GM11168 (cell line): ENCODE measurements around the gene ZNF169.
"Not testable (repeated sequence)": the region's sequence is repeated elsewhere in the genome, so short reads cannot be mapped to it uniquely, and the experiment has no call there.

Source experiments
- in situ Hi-C: fragments of 300-500 bp; cut with MboI; formaldehyde crosslinking; loops from one replicate; pipeline ENCODE4 v1.12.0; 2022; ENCODE audit warnings: low sequenced_read_pairs; ENCODE audit not compliant: unreplicated experiment

ZNF169 gene

DNA sequence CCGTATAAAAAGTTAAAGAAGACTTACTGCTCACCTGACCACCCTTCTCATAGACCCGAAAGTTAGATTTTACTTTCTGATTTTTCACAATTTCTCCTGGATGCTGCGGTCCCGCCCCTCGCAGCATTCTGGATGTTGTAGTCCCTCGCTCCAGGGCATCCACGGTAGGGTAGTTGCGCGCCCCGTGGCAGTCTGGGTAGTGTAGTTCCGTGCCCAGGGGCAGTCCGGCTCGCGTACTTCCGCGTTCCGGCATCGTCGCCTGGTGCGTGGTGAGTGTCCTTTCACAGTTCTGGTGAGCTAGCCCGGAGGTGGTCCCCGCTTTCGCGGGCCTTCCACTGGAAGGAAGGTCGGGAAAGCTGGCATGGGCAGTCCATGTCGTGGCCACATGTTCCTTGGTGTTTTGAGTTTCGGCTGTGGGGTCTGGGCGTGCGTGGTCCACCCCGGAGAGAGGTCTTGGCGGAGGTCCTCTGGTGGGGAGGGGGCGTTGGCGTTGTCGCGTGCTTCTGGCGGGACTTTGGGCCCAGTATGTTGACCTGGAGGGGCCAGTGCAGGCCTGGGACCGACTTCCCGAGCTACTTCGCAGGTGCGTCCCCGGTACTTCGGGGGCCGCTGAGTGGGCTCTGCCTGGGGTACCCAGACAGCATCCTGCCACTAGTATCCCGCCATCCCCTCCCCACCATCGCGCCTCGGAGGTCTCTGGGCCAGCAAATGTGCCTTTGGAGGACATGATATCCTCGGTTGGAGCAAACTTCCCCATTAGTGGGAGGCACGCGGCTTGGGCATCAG, at the start of gene ZNF169:
Gene ZNF169, plus strand, starts transcription at position 222 of the 786 bp plus-strand sequence. CDS start 19,515 bp downstream, outside the sequence.
- in situ Hi-C loops, result no loop called here

DNA sequence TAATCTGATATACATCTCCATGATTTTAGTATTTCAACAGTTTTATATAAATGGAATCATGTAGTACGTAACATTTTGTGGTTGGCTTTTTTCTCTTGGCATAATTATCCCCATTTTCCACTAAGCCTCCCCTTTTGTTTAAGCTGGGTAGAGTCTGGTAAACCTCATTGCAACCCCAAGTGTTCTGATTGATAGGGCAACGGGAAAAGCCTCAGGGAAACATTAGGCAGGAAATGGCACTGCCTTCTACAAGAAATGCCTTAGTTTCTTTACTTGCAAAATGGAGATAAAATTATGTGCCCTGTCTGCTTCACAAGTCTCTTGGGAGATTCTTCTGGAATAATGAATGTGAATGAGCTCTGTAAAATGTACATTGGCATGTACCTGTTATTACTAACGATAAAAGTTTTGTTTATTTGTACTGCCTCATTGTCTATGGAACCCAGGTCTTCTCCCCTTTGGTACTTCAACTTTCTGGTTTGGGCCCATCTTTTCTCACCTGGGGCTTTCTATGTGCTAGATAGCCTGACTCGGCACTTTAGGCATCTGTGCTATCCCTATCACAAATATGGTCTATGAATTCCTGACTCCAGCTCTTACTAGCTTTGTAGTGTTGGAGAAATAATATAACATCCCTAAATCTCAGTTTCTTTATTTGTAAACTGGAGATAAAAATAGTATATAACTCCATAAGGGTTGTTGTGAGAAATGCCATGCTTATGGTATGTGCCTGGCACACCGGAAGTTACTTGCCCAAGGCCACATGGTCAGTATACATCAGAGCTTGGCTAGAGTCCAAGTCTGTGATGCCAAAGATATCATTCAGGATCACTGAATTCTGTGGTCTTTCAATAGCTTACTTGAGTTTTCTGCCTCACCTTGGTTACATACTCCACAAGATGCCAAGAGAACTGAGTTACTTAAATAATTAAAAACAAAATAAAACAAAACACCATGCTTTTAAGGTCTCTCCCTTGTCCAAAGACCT, 48.2 kb upstream of the ZNF169 start:
- in situ Hi-C loops, result no loop called here

DNA sequence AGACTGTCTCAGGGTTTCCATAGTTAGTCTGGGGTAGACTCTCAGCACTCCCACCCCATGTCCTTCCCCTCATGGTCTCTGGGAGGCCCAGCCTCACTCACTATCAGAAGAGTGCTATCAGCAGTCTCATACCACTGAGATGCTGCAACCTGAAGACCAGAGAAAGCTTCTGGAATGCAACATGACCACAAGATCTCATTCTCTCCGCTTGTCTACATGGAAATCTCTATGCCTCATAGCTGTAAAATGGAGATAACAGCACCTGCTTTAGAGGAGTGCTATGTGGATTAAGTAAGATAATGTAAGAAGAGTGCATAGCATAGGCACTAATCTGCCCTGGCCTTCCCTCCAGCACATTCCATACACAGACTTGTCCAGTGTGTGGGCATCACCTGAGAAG, 47.0 kb upstream of the ZNF169 start:
- in situ Hi-C loops, result no loop called here

- in situ Hi-C loops, result no loop called here
These were observed 46.6 kb upstream of the ZNF169 start for GRCh38 chr9:94212531-94212930.

GRCh38 chr9:94213511-94214124, 45.5 kb upstream of the ZNF169 start:
- in situ Hi-C loops, result no loop called here

- in situ Hi-C loops, result no loop called here
These were observed 36.2 kb upstream of the ZNF169 start for GRCh38 chr9:94222870-94223269.

GRCh38 chr9:94225413-94225812, 33.7 kb upstream of the ZNF169 start:
- in situ Hi-C loops, result not testable (repeated sequence)

- in situ Hi-C loops, result no loop called here
These were observed 30.5 kb upstream of the ZNF169 start for GRCh38 chr9:94228616-94229015.

DNA sequence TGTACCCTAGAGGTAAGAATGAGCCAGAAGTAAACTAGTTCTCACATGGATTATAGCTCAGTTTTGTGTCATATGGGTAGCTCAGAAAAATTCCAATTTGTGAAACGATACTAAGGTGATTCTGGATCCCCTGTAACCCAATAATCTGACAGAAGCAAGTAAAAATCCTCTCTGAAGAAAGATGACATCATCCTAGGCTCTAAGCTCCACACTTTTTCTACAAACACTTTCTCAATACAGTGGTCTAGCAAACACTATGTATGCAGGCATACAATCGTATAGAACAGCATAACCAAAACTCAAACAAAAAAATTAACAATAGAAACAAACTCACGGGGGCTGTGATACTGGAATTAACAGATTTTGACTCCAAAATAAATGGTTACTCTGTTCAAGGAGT, 26.7 kb upstream of the ZNF169 start:
- in situ Hi-C loops, result no loop called here

- in situ Hi-C loops, result not testable (repeated sequence)
These were observed 18.0 kb upstream of the ZNF169 start for GRCh38 chr9:94241098-94241497.

GRCh38 chr9:94245651-94246050, 13.4 kb upstream of the ZNF169 start:
- in situ Hi-C loops, result no loop called here

DNA sequence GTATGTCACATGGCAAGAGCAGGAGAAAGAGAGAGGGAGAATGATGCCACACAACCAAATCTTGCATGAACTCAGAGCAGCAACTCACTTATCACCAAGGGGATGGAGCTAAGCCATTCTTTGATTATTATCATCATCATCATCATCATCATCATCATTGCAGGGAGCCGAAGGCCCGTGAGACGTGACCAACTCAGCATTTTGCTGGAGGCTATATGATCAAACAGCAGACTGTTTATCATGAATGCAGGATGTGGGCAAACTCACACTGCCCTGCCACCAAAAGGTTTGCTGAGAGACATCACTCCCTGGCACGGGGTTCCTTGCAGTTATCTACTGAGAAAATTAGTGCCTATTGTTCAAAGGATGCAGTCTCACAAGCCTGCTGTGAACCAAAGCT, 8.6 kb upstream of the ZNF169 start:
- in situ Hi-C loops, result no loop called here

DNA sequence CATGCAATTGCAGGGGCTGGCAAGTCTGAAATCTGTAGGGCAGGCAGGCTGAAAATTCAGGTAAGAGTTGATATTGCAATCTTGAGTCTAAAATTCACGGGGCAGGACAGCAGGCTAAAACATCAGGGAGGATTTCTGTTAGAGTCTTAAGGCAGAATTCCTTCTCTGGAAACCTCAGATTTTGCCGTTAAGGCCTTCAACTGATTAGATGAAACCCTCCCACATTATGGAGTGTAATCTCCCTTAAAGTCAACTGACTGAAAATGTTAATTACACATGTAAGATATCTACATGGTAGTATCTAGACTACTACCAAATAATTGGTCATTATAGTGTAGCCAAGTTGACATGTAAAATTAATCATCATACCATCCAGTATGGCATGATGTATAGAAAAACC, 3.1 kb upstream of the ZNF169 start:
- in situ Hi-C loops, result no loop called here

DNA sequence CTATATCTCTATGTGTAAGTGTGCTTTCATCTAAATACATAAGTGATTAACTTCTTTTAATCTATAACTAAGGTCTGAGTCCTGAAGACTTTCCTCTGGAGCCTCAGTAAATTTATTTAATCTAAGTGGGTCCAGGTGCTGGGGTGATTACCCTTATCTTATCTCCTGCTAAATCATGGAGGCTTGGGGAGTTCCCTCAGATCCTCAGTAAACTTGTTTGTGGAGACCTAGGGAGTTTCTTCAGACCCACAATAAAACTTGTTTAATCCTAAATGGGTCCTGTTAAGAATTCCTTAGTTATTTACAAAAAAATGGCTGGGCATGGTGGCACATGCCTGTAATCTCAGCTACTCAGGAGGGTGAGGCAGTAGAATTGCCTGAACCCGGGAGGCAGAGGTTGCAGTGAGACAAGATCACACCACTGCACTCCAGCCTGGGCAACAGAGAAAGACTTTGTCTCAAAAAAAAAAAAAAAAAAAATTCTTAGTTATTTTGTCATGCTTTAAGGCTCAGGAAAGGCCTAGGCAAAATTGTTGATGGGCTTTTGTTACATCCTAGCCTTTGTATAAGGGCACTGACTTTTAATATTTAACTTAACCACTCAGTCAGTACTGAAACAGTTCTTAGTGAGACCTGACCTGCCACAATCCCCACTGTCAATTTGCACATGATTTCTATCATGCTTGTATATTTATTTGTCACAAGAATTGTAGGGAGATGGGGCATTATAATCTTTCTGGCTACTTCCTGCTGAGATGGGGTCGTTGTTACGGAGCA, 6.7 kb downstream of the ZNF169 start:
- in situ Hi-C loops, result not testable (repeated sequence)

- in situ Hi-C loops, result no loop called here
These were observed 10.2 kb downstream of the ZNF169 start for GRCh38 chr9:94269264-94269663.

DNA sequence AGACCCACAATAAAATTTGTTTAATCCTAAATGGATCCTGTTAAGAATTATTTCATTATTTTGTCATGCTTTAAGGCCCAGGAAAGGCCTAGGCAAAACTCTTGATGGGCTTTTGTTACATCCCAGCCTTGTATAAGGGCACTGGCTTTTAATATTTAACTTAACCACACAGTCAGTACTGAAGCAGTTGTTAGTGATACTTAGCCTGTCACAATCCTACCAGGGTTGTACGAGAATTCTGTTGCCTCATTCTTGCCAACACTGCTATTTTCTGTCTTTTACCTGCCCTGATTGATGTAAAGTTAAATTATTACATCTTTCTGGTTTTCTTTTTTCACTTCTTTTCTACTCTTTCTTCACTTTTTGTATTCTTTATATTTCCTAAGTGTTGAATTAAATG, 10.9 kb downstream of the ZNF169 start:
- in situ Hi-C loops, result no loop called here

GRCh38 chr9:94277029-94277428, 17.9 kb downstream of the ZNF169 start:
- in situ Hi-C loops, result not testable (repeated sequence)

GRCh38 chr9:94277885-94278536, 18.9 kb downstream of the ZNF169 start:
- in situ Hi-C loops, result no loop called here

GRCh38 chr9:94280409-94280989, 21.4 kb downstream of the ZNF169 start:
- in situ Hi-C loops, result no loop called here
